ENCODE results near the gene PSMB1.
A peak's percentile ranks its signal among the peaks of the same experiment; 100 is the strongest.
"Not testable (repeated sequence)": the region's sequence is repeated elsewhere in the genome, so short reads cannot be mapped to it uniquely, and the experiment has no call there.

Gene PSMB1

DNA sequence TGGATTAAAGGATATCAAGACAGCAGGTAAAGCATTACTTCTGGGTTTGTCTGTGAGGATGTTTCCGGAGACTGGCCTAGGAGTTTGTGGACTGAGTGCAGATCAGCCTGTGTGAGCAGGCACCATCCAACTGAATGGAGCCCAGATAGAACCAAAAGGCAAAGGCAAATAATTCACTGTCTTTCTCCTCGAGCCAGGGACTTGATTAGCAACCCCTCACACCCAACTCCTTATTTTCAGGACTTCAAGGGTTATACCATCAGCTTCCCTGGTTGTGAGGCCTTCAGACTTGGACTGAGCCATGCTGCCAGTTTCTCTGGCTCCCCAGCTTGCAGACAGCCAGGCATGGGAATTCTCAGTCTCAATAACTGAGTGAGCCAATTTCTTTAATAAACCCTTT lies 19.3 kb downstream of the PSMB1 start:
- DNase-seq = no peak

DNA sequence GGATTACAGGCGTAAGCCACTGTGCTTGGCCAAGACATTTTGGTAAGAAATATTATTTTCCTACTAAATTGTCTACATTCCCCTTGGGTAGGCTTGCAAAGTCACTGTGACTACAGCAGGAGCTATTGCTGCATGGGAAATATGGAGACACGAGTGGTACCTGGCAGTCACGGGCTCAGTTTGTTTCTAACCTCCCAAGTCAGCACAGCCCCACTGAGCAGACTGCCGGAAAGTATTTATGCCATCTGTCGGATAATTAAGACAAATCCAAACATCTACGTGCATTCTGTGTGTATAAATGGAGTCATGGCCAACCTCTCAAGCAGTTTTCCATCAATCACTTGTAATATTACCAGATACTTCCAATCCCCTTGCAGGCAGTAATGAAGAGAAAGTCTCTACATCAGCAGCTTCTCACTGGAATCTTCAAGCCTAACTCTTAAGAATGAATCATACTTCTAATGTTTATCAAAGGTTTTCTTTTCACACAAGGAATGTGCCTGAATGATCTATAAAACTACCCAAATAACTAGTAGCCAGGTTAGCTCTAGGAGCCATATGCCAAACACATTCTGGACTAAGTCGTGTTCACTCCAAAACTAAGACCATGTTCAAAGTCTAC lies 20.1 kb downstream of the PSMB1 start:
- DNase-seq = no peak

DNA sequence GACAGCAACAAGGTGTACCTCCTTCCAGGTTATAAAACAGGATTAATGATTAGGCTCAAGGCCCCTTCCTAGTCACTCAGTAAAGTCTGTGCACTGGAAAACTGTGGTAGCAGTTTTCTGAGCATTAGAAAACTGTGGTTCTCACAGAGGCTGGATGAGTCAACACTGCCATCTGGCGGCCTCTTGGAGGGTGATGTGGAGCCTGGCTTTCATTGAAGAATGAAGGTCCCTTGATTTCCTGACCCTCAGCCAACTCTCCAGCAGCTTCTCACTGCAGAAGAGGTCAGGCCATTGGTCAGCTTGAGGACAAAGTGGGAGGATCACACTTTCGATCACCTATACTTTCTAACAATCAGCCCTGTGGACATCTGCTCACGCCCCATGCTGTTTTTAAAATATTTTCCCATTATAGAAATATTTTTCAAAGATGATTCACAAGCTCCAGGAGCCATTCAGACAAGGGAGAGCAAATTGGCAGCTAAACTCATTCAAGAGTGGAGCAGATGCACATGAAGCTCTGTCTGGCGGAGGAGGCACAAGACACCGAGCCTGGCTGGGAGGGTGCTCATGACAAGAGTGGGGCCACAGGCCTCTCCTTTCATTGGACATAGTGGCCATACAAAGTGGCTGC lies 23.2 kb downstream of the PSMB1 start:
- DNase-seq = peak; percentile 83

DNA sequence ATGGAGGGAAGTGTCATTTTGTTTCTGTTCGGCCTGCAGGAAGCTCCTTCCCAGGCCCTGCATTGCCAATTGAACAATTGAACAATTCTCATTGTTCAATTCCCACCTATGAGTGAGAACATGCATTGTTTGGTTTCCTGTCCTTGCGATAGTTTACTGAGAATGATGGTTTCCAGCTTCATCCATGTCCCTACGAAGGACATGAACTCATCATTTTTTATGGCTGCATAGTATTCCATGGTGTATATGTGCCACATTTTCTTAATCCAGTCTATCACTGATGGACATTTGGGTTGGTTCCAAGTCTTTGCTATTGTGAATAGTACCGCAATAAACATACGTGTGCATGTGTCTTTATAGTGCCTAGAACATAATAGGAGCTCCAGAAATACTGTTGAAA lies 25.1 kb downstream of the PSMB1 start:
- not testable (repeated sequence) for DNase-seq

DNA sequence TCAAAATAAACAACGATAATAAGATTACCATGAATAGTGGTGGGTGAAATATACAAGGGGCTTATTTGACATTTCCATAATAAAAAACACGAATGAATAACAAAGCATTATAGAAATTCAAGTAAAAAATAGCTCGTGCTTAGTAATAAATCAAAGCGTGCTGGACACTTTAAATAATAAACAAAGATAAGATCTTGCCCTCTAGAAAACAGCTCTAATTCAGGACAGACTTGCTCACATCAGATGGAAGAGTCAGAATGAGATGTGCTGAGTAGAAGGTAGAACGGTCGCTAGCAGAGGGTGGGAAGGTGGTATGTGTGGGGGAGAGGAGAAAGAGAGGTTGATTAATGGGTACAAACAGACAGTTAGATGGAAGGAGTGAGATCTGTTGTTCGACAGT lies 27.3 kb downstream of the PSMB1 start:
- DNase-seq = no peak

DNA sequence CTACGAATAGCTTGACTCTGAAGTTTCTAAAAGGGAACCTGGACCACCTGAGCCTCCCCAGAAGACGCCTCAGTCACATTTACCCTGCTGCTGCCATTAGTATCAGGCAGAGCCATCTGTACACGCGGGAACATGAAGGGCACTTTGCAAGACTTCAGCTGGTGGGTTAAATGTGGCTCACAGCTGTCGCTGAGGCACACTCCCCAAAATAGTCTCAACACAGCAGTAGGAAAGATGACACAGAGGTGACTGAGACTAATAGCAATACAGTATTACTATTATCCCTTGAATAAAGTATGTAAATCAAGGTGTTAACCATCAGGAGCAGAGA lies 29.0 kb downstream of the PSMB1 start:
- no peak for DNase-seq

DNA sequence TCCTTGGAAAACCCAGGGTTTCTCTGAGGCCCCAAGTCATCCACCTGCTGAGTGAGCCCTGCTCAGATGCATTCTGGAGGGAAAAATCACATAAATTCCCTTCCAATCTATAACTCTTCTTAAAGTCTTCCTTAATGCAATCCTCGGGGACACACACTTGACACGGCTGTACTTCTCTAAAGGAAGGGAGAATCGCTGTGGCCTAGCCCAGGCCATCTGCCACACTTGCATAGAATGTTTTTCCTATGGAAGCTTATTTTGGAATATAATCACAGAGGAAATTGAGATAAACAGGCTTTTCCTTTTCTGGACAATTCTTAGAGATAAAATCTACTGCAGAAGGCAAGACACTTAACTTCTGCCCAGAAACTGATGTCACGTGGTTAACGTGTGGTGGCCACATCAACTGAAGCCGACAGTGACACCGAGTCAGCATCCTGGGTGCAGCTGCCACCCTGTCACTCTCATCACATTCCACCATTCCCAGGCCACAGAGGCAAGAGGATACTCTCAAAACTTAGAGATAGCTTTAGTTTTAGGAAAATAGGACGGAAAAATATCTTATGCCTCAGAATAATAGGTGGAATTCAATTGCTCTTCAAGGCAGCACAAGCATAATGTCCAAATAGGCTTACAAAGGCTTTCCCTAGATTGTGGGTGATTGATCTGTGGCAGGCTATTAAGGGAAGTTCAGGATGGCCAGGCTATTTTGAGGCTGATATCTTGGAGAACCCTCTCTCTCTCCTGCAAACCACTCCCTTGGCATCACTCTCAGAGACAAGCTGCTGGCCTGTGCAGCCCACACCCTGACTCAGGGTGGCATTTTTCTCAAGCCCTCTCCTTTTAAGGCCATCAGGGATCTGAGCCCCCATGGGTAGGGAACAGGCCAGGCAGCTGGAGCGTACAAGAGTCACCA lies 29.6 kb downstream of the PSMB1 start:
- DNase-seq = no peak

DNA sequence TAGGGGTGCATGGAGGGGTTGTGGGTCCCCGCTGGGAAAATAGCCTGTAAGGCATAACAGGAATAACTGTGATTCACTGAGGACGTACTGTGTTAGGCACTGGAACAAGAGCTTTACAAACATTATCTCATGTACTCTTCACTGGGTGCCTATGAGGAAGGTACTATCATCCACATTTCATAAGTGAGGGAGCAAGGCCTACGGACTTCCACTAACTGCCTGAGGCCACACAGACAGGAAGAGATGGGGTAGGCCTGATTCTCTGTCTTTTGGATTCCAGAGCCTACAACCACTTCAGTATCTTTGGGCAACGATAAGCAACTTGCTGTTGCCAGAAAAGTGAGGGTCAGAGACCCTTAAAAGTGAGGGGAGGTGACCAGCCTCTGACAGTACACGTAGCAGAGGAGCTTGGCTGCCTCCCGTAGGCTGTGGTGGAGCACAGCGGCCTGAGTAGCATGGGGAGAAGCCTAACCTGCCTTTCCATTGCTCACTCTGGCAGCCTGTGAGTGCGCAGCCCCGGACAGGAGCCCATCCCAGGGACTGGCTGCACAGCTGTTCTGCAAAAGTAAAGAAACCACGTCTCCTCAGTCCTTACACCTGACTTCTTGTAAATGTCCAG lies 30.4 kb downstream of the PSMB1 start:
- peak; percentile 52 for DNase-seq

DNA sequence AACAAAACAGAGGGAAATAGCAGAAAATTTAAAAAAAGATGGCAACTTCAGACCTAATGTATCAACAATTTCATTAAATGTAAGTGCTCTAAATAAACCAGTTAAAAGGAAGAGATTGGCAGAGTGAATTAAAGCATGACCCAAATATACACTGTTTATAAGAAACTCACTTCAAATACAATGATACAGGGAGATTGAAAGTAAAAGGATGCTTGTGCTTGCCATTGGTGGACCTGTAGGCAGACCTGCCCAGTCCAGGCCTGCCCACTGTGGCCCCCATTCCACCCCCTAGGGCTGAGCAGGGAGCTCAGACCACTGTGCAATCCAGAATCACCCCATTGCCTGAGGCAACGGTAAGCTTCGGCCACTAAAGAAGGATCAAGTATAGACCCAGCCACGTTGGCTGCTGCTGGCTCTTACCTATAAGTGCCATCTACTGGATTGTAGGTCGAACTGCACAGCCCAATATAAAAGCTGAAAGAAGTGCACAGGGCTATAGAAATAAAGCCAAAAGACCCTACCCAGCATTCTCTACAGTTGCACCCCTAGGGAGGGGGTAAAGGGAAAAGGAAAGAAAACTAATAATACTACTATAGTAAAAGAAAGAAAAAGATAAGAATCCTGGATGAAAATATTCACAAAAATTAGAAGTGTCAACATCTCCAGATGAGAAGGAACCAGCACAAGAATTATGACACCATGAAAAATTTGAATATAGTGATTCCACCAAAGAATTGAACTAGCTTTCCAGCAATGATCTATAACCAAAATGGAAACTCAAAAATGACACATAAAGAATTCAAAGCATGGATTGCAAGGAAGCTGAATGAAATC lies 36.1 kb downstream of the PSMB1 start:
- DNase-seq = peak; percentile 93

DNA sequence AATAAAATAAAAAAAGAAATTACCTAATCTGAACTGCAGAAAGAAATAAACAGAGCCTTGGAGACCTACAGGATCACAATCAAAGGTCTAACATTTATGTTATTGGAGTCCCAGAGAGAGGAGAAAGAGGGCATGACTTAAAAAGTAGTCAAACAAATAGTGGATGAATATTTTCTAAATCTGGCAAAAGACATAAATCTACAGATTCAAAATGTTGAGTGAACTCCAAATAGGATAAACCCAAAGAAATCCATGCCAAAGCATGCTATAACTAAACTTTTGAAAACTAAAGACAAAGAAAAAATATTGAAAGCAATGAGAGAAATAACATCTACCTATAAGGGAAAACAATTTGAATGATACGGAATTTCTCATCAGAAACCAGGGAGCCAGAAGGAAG lies 38.2 kb downstream of the PSMB1 start:
- DNase-seq = no peak

DNA sequence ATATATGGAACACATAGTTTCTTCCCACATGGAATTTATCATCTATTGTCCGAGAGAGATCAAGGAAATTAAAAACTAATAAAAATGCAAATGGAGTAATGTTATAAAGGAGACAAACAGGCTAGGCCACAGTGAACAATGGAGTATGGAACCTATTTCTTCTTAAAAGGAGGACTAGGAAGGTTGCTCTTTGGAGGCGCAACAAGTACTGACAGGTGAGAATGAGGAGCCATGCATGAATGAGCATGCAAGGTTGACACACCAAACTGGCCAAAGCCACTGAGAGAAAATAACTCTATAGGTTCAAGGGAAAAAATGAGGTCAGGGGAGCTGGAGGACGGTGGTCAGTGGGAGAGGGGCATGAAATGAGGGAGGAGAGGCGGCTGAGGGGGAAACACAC lies 40.9 kb downstream of the PSMB1 start:
- no peak for DNase-seq

DNA sequence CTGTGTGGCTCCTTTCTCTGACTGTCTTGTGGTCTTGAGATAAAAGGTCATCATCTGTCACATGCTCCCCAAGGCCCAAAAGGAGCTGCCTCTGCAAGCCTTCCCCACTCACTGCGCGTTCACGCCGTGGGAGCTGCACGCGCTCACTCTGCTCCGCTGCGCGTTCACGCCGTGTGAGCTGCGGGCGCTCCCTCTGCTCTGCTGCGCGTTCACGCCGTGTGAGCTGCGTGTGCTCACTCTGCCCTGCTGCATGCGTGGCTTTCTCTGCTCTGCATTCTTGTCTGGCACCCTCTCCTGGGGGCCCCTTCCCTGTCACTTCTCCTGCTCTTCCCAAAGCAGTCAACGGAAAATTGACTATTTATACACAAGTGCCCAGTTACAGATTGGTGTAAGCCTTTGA lies 42.5 kb downstream of the PSMB1 start:
- no peak for DNase-seq

DNA sequence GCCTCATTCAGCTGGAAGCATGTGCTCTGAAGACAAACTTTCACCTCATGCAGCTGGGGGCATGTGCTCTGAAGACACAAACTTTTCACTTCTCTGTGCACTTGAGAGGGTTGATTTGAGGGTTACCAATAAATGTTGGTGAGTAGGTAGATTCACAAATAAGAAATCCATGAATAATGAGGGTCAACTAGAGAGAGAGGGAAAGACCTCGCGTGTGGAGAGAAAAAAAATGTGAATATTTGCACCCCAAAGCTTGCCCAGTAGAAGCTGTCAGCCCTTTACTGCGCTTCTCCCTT lies 43.4 kb downstream of the PSMB1 start:
- DNase-seq = no peak

DNA sequence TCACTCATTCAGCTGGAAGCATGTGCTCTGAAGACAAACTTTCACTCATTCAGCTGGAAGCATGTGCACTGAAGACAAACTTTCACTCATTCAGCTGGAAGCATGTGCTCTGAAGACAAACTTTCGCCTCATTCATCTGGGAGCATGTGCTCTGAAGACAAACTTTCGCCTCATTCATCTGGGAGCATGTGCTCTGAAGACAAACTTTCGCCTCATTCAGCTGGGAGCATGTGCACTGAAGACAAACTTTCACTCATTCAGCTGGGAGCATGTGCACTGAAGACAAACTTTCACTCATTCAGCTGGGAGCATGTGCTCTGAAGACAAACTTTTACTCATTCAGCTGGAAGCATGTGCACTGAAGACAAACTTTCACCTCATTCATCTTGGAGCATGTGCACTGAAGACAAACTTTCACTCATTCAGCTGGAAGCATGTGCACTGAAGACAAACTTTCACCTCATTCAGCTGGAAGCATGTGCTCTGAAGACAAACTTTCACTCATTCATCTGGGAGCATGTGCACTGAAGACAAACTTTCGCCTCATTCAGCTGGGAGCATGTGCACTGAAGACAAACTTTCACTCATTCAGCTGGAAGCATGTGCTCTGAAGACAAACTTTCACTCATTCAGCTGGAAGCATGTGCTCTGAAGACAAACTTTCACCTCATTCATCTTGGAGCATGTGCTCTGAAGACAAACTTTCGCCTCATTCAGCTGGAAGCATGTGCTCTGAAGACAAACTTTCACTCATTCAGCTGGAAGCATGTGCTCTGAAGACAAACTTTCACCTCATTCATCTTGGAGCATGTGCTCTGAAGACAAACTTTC lies 44.0 kb downstream of the PSMB1 start:
- DNase-seq = not testable (repeated sequence)

DNA sequence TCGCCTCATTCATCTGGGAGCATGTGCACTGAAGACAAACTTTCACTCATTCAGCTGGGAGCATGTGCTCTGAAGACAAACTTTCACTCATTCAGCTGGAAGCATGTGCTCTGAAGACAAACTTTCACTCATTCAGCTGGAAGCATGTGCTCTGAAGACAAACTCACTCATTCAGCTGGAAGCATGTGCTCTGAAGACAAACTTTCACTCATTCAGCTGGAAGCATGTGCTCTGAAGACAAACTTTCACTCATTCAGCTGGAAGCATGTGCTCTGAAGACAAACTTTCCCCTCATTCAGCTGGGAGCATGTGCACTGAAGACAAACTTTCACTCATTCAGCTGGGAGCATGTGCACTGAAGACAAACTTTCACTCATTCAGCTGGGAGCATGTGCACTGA lies 44.8 kb downstream of the PSMB1 start:
- not testable (repeated sequence) for DNase-seq

DNA sequence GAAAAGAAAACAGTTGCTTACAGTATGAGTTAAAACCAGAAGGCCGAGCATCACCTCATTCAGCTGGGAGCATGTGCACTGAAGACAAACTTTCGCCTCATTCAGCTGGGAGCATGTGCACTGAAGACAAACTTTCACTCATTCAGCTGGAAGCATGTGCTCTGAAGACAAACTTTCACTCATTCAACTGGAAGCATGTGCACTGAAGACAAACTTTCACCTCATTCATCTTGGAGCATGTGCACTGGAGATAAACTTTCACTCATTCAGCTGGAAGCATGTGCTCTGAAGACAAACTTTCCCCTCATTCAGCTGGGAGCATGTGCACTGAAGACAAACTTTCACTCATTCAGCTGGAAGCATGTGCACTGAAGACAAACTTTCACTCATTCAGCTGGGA lies 45.4 kb downstream of the PSMB1 start:
- DNase-seq = not testable (repeated sequence)

DNA sequence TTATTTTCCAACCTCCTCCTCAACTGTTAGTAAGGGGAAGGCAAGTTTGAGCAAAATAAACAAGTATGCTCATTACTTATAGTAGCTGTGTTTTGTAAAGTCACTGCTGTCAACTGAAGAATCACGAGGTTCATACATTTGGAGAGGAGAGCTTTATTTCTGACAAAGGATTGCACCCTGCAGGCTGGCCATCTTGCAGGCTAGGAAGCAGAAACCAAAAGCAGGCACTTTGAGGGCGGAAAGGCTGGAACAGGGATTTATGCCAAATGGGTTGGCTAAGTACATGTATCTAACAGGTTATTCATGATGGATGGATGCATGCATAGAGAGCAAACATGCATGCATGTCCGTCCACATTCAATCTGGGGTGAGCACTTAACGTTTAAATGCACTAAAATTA lies 46.7 kb downstream of the PSMB1 start:
- DNase-seq = no peak

DNA sequence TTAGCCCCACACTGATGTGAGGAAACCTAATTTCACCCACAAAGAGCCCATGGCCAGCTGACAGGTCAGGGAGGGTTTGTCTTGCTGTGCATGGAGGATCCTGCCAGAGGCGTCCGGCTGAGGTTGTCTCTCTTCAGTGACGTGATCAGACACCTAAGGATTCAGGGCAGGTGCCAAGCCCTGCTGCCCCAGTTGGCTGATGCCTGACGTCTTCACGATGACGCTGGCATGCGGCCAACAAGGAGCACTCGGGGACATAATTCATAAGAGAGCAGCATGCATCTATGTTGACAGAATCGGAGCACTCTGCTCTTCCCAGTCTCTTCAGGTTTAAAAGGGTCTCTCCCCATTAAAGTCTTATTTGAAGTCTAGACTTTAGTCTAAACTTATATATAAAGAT lies 47.8 kb downstream of the PSMB1 start:
- peak; percentile 93 for DNase-seq

DNA sequence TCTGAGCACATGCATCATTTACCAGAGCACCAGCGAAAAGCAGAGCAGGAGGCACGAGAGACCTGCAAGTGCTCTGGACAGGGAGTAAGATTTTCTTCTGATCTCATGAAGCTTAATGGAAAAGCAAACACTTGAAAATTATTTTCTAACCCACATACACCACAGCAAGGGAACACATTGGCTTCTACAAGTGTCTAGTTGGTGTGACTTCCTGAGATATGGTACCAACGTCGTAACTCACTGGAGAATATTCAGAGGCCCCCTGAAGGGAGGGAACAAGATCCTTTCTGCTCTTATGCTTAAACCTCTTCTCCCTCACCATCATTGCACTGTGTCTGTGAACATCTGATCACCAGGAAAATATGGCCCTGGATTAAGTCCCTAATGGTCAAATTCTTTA lies 48.6 kb downstream of the PSMB1 start:
- no peak for DNase-seq

DNA sequence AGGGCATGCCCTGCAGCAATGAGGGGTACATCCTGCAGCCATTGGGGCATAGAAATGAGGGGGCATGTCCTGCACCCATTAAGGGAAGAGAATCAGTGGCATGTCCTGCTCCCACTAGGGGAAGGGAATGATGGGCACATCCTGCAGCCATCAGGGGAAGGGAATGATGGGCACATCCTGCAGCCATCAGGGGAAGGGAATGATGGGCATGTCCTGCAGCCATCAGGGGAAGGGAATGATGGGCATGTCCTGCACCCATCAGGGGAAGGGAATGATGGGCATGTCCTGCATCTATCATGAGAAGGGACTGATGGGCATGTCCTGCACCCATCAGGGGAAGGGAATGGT lies 49.7 kb downstream of the PSMB1 start:
- no peak for DNase-seq

DNA sequence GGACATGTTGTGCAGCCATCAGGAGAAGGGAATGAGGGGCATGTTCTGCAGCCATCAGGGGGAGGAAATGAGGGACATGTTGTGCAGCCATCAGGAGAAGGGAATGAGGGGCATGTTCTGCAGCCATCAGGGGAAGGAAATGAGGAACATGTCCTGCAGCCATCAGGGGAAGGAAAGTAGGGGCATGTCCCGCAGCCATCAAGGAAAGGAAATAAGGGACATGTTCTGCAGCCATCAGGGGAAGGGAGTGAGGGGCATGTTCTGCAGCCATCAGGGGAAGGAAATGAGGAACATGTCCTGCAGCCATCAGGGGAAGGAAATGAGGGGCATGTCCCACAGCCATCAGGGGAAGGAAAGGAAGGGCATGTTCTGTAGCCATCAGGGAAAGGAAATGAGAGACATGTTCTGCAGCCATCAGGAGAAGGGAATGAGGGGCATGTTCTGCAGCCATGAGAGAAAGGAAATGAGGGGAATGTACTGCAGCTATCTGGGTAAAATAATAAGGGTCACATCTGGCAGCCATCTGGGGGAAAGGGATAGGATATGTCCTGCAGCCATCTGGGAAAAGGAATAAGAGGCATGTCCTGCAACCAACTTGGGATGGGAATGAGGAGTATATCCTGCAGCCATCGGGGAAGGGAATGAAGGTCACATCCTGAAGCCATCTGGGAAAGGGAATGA lies 50.2 kb downstream of the PSMB1 start:
- not testable (repeated sequence) for DNase-seq

DNA sequence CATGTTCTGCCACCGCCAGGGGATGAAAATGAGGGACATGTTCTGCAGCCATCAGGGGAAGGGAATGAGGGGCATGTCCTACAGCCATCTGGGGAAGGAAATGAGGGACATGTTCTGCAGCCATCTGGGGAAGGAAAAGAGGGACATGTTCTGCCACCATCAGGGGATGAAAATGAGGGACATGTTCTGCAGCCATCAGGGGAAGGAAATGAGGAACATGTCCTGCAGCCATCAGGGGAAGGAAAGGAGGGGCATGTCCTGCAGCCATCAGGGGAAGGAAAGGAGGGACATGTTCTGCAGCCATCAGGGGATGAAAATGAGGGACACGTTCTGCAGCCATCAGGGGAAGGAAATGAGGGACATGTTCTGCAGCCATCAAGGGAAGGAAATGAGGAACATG lies 50.8 kb downstream of the PSMB1 start:
- not testable (repeated sequence) for DNase-seq

Measured in NCI-H1105 treated with DMSO at 0.1 percent for 48 hours (cell line).